HG03064 (cell line): ENCODE measurements around the gene B3GNT8.
"Not testable (repeated sequence)": the region's sequence is repeated elsewhere in the genome, so short reads cannot be mapped to it uniquely, and the experiment has no call there.

ENCODE experiments used
- ATAC-seq: cut with Tn5 transposase; IDR thresholded peaks from one replicate; pipeline ENCODE4 v1.9.1; 2021; ENCODE audit warnings: low read depth; ENCODE audit not compliant: unreplicated experiment

The B3GNT8 gene

GRCh38 chr19:41426952-41427646 is at the start of gene B3GNT8:
TSS of gene B3GNT8 (minus strand) at chr19:41427374. CDS start at chr19:41426778, 596 bp downstream.
- ATAC-seq: no peak

- no peak for ATAC-seq
Measured at GRCh38 chr19:41476583-41476982, 49.4 kb upstream of the B3GNT8 start.

GRCh38 chr19:41463257-41464256 is 36.4 kb upstream of the B3GNT8 start:
- not testable (repeated sequence) for ATAC-seq

GRCh38 chr19:41462497-41462896 is 35.3 kb upstream of the B3GNT8 start:
- no peak for ATAC-seq

GRCh38 chr19:41457241-41457640 is 30.1 kb upstream of the B3GNT8 start:
- ATAC-seq: no peak

- no peak for ATAC-seq
Measured at GRCh38 chr19:41456342-41456918, 29.3 kb upstream of the B3GNT8 start.

GRCh38 chr19:41455936-41456335 is 28.8 kb upstream of the B3GNT8 start:
- ATAC-seq: no peak

GRCh38 chr19:41452584-41453275 is 25.6 kb upstream of the B3GNT8 start:
- no peak for ATAC-seq

- ATAC-seq: no peak
Measured at GRCh38 chr19:41449865-41450178, 22.6 kb upstream of the B3GNT8 start.

GRCh38 chr19:41449079-41449864 is 22.1 kb upstream of the B3GNT8 start:
- ATAC-seq: no peak

- no peak for ATAC-seq
Measured at GRCh38 chr19:41447732-41448332, 20.7 kb upstream of the B3GNT8 start.

- no peak for ATAC-seq
Measured at GRCh38 chr19:41445575-41445974, 18.4 kb upstream of the B3GNT8 start.

- no peak for ATAC-seq
Measured at GRCh38 chr19:41443813-41444455, 16.8 kb upstream of the B3GNT8 start.

- ATAC-seq: no peak
Measured at GRCh38 chr19:41442473-41443355, 15.5 kb upstream of the B3GNT8 start, which contains the start of gene ERICH4. TSS of gene ERICH4 (plus strand) at chr19:41443156. CDS start at chr19:41443170, 14 bp downstream.

- ATAC-seq: no peak
Measured at GRCh38 chr19:41441321-41441945, 14.3 kb upstream of the B3GNT8 start.

- peak; percentile 83 for ATAC-seq
Measured at GRCh38 chr19:41439441-41440222, 12.5 kb upstream of the B3GNT8 start, which contains the start of gene DMAC2. TSS of gene DMAC2 (minus strand) at chr19:41439912. CDS start at chr19:41439899, 13 bp downstream.
